HepG2 (cell line): Measurements from ENCODE around the gene IRF1. TPM values are rescaled to one million over a fixed set of nuclear protein-coding genes. Genes with fewer than 3 reads are reported as not detected.

Experiments used
- ATAC-seq: fragments of 200-7000 bp; cut with Tn5 transposase; 3 replicates; pipeline ENCODE4 v1.9.1; 2020; ENCODE audit warnings: mild to moderate bottlenecking, moderate library complexity
- BruUV-seq: library from RNA; stranded (reverse); fragments of 400-500 nt; replicated peaks from 2 replicates; lab custom pipeline; 2021; lab: Mats Ljungman, UMichigan
- CTCF ChIA-PET: fragments of 300-600 bp; formaldehyde crosslinking; extraction: SDS; loops from one replicate; lab custom pipeline; 2021; ENCODE audit warnings: low total read pairs, inconsistent platforms, low intra/inter-chr PET ratio; lab: Yijun Ruan, JAX
- POLR2A ChIA-PET: fragments of 350-600 bp; sonication (Branson Sonifier 250); formaldehyde crosslinking; loops from one replicate; lab custom pipeline; 2020; ENCODE audit warnings: antibody characterized with exemption, inconsistent platforms; lab: Yijun Ruan, JAX
- DNase-seq: peaks from one replicate; pipeline ENCODE4 v3.0.0-alpha.2; 2015; ENCODE audit warnings: low spot score
- FAIRE-seq: peaks from 3 replicates; lab custom pipeline; 2011; peaks lifted over from hg19 to GRCh38; lab: Jason Lieb, UNC
- H2AFZ ChIP-seq: one replicate; pipeline ENCODE4 v1.6.1; 2011; ENCODE audit warnings: low read length, inconsistent platforms
- H3K27ac ChIP-seq: fragments of 300-600 bp; 3 replicates; pipeline ENCODE4 v1.8.0; 2011; ENCODE audit warnings: mixed run types, mild to moderate bottlenecking, mixed read lengths, low read length, inconsistent platforms; ENCODE audit not compliant: insufficient read depth; ENCODE audit errors: extremely low read length
- H3K27me3 ChIP-seq, 2 experiments: fragments of 200-600 bp in 1 of 2; 2 replicates in 1 of 2; 3 replicates in 1 of 2; pipeline versions ENCODE4 v1.6.0 to v1.8.0; 2011; ENCODE audit warnings: low read length in 2 of 2, mild to moderate bottlenecking in 2 of 2, moderate library complexity in 2 of 2, inconsistent platforms in 1 of 2; ENCODE audit not compliant: insufficient read depth in 2 of 2, control insufficient read depth in 1 of 2
- H3K36me3 ChIP-seq, 2 experiments: fragments of 200-600 bp in 1 of 2; replicated peaks in 1 of 2; 2 replicates in 1 of 2; 3 replicates in 1 of 2; pipeline versions ENCODE4 v1.5.1 to v1.8.0; 2011; ENCODE audit warnings: low read length in 2 of 2, inconsistent platforms in 1 of 2; ENCODE audit not compliant: insufficient read depth in 2 of 2, control insufficient read depth in 1 of 2
- H3K4me1 ChIP-seq: 2 replicates; pipeline ENCODE4 v1.5.1; 2012; ENCODE audit warnings: low read length, inconsistent platforms; ENCODE audit not compliant: insufficient read depth
- H3K4me2 ChIP-seq: 2 replicates; pipeline ENCODE4 v1.6.0; 2011; ENCODE audit warnings: low read depth, low read length, inconsistent platforms
- H3K4me3 ChIP-seq, 3 experiments: fragments of 200-600 bp in 1 of 3; sonication (generic), shearing (Covaris generic) in 1 of 3; replicated peaks in 1 of 3; 2 replicates each; pipeline ENCODE4 v1.5.1; 2011 to 2016; ENCODE audit warnings: low read length in 3 of 3, inconsistent platforms in 2 of 3, low read depth in 2 of 3, mild to moderate bottlenecking in 2 of 3, control low read depth in 1 of 3, mixed read lengths in 1 of 3; ENCODE audit not compliant: insufficient read depth in 1 of 3
- H3K79me2 ChIP-seq: one replicate; pipeline ENCODE4 v1.6.1; 2011; ENCODE audit warnings: low read length, inconsistent platforms; ENCODE audit not compliant: insufficient read depth
- H3K9ac ChIP-seq: 2 replicates; pipeline ENCODE4 v1.6.0; 2011; ENCODE audit warnings: mild to moderate bottlenecking, low read depth, low read length, inconsistent platforms; ENCODE audit not compliant: insufficient read depth
- H3K9me3 ChIP-seq: 2 replicates; pipeline ENCODE4 v1.5.1; 2012; ENCODE audit warnings: mild to moderate bottlenecking, low read length
- H4K20me1 ChIP-seq: 2 replicates; pipeline ENCODE4 v1.6.0; 2011; ENCODE audit warnings: inconsistent platforms, mild to moderate bottlenecking, low read length, moderate library complexity; ENCODE audit not compliant: insufficient read depth
- CREM ChIP-seq, 2 experiments: sonication (generic) in 1 of 2; formaldehyde crosslinking in 1 of 2; IDR thresholded peaks; 2 replicates each; pipeline versions ENCODE4 v1.4.0 to v1.6.1; 2016 to 2020; ENCODE audit warnings: antibody characterized with exemption in 1 of 2, mild to moderate bottlenecking in 1 of 2, missing genetic modification reagents in 1 of 2
- TBL1XR1 ChIP-seq: fragments of 150-350 bp; IDR thresholded peaks from 2 replicates; pipeline ENCODE4 v1.6.1; 2014; ENCODE audit warnings: borderline replicate concordance, low read length; ENCODE audit not compliant: partially characterized antibody
- ZFYVE20 ChIP-seq: sonication (generic); formaldehyde crosslinking; IDR thresholded peaks from 2 replicates; pipeline ENCODE4 v1.8.0; 2023; ENCODE audit warnings: low read depth, mild to moderate bottlenecking, moderate library complexity, missing genetic modification reagents, borderline replicate concordance
- ZNF761 ChIP-seq: sonication (generic); formaldehyde crosslinking; conservative IDR thresholded peaks from 2 replicates; pipeline ENCODE4 v1.4.0; 2020; ENCODE audit warnings: mild to moderate bottlenecking, missing genetic modification reagents
- ZNF766 ChIP-seq: sonication (generic); formaldehyde crosslinking; IDR thresholded peaks from 2 replicates; pipeline ENCODE4 v1.5.0; 2020; ENCODE audit warnings: missing genetic modification reagents, borderline replicate concordance
- WGBS: methylation state at CpG from one replicate; pipeline ENCODE4 v1.1.6; 2017; ENCODE audit warnings: low lambda C conversion rate; 5-methylcytosine and 5-hydroxymethylcytosine counted together
- in situ Hi-C: cut with HindIII; loops from 2 replicates; pipeline ENCODE4 v1.10.0; 2017; ENCODE audit warnings: low pct_unique_long_range_greater_than_20kb; ENCODE audit not compliant: extremely low pct_ligation_motif_present
- intact Hi-C: fragments of 100-400 bp; cut with micrococcal nuclease; formaldehyde crosslinking; loops from one replicate; pipeline ENCODE4 v1.10.0; 2022; ENCODE audit not compliant: unreplicated experiment
- polyA plus RNA-seq, 8 experiments: library from polyadenylated mRNA; depleted of rRNA in 3 of 8; stranded (reverse) in 7 of 8; unstranded in 1 of 8; fragments of >200 nt; fragmentation: Illumina TruSeq in 4 of 8; extraction: Trizol in 4 of 8; gene quantifications; 2 replicates each; pipeline versions ENCODE4 v1.2.1 to v1.2.3, GENCODE V29; 2011 to 2016; ENCODE audit warnings: low read depth in 4 of 8, missing spikeins in 1 of 8, mixed read lengths in 1 of 8; ENCODE audit not compliant: insufficient read depth in 1 of 8
- total RNA-seq, 5 experiments: library from RNA; depleted of rRNA; stranded (reverse); fragments of >200 nt; fragmentation: Illumina TruSeq; extraction: Trizol; gene quantifications; 2 replicates each; pipeline ENCODE4 v1.2.3, GENCODE V29; 2016; ENCODE audit warnings: low read depth in 1 of 5
- TF ChIP-seq, protein P1 (sequence below): sonication (generic); formaldehyde crosslinking; IDR thresholded peaks from 2 replicates; pipeline ENCODE4 v1.4.0; 2020; ENCODE audit warnings: missing genetic modification reagents
- TF ChIP-seq, protein P2 (sequence below): IDR thresholded peaks from 2 replicates; pipeline ENCODE4 v1.6.1; 2016; ENCODE audit warnings: missing genetic modification reagents, missing compliant biosample characterization
- TF ChIP-seq, protein P3 (sequence below): sonication (generic); formaldehyde crosslinking; IDR thresholded peaks from 2 replicates; pipeline ENCODE4 v1.4.0; 2020; ENCODE audit warnings: missing genetic modification reagents

The IRF1 gene
- total and polyA plus RNA-seq, 2 of the 13 experiments (the other 11 are each of a cell fraction or from before 2014, with no cell fraction given) = 4.1 to 8.8 TPM

DNA sequence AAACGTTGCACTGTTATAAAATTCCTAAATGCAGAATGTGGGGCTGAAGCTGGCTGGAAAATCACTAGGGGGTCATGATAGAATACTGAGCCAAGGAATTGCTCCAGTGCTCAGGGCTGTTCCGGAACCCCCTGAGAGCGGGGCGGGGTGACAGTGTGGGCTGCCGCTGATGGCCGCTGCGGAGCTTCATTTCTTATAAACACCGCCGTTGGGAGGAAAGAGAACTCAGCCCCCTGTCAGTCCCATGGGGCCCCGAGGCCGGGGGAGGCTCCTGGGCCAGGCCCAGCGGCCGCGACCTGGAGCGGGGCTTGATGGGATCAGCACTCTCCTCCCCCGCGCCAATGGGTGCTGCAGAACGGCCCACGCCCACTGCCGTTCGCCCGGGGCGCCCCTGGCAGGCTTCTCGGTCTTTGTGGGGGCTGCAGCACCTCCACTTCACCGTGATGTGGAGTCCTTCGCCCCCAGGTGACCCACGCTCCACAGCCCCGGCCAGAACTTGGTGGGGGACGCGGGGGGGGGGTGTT lies 5.2 kb upstream of the IRF1 start:
- H3K4me3 ChIP-seq = peak overlapping the region; percentile 73 to 91 (median 88)
- ChIA-PET POLR2A (interaction anchor here (0.6 to 6.9 kb wide), 28 partner anchors 9 to 556 kb away, joined by 3 to 86 read pairs (median 6); partner anchors contain the start of genes GDF9, HSPA4, RAD50 and SLC22A4), CTCF (no interaction called here)
- H4K20me1 ChIP-seq = no peaks in the 10 kb centered on the region
- H3K27ac ChIP-seq = peak overlapping the region; percentile 81
- intact Hi-C loops (loop anchor here (2.0 to 5.0 kb wide), 2 partner anchors 19 to 33 kb away; no protein-coding TSS in a partner anchor), in situ Hi-C loops (loop anchor here (10.0 kb wide), 3 partner anchors 71 to 201 kb away; partner anchors contain the start of gene SLC22A4)
- no peaks in the 10 kb centered on the region for H3K9me3 ChIP-seq
- peak overlapping the region; percentile 95 for H3K4me2 ChIP-seq
- peak; percentile 81 for ATAC-seq
- TSS peak; percentile 77 for BruUV-seq
- peak; percentile 61 for FAIRE-seq
- peak overlapping the region; percentile 73 for H3K9ac ChIP-seq
- H3K36me3 ChIP-seq = no peaks in the 10 kb centered on the region
- H3K4me1 ChIP-seq = peaks cover 62% of the 10 kb centered on the region
- no peaks in the 10 kb centered on the region for H3K79me2 ChIP-seq
- WGBS = 0% methylated on average over 9 of the region's 30 CpGs
- peak; percentile 85 for DNase-seq
- H2AFZ ChIP-seq = peak overlapping the region; percentile 37
- H3K27me3 ChIP-seq = no peaks in the 10 kb centered on the region
- TF ChIP-seq, protein P1, sequence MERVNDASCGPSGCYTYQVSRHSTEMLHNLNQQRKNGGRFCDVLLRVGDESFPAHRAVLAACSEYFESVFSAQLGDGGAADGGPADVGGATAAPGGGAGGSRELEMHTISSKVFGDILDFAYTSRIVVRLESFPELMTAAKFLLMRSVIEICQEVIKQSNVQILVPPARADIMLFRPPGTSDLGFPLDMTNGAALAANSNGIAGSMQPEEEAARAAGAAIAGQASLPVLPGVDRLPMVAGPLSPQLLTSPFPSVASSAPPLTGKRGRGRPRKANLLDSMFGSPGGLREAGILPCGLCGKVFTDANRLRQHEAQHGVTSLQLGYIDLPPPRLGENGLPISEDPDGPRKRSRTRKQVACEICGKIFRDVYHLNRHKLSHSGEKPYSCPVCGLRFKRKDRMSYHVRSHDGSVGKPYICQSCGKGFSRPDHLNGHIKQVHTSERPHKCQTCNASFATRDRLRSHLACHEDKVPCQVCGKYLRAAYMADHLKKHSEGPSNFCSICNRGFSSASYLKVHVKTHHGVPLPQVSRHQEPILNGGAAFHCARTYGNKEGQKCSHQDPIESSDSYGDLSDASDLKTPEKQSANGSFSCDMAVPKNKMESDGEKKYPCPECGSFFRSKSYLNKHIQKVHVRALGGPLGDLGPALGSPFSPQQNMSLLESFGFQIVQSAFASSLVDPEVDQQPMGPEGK (CRISPR knock-in tag) = peak; percentile 94; the same call in 1 of the 2 replicates
- TF ChIP-seq, protein P2, sequence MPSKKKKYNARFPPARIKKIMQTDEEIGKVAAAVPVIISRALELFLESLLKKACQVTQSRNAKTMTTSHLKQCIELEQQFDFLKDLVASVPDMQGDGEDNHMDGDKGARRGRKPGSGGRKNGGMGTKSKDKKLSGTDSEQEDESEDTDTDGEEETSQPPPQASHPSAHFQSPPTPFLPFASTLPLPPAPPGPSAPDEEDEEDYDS (CRISPR knock-in tag) = 0 out of 2 replicates have a peak, but pooled peaks have one; percentile 32
- TF ChIP-seq, protein P3, sequence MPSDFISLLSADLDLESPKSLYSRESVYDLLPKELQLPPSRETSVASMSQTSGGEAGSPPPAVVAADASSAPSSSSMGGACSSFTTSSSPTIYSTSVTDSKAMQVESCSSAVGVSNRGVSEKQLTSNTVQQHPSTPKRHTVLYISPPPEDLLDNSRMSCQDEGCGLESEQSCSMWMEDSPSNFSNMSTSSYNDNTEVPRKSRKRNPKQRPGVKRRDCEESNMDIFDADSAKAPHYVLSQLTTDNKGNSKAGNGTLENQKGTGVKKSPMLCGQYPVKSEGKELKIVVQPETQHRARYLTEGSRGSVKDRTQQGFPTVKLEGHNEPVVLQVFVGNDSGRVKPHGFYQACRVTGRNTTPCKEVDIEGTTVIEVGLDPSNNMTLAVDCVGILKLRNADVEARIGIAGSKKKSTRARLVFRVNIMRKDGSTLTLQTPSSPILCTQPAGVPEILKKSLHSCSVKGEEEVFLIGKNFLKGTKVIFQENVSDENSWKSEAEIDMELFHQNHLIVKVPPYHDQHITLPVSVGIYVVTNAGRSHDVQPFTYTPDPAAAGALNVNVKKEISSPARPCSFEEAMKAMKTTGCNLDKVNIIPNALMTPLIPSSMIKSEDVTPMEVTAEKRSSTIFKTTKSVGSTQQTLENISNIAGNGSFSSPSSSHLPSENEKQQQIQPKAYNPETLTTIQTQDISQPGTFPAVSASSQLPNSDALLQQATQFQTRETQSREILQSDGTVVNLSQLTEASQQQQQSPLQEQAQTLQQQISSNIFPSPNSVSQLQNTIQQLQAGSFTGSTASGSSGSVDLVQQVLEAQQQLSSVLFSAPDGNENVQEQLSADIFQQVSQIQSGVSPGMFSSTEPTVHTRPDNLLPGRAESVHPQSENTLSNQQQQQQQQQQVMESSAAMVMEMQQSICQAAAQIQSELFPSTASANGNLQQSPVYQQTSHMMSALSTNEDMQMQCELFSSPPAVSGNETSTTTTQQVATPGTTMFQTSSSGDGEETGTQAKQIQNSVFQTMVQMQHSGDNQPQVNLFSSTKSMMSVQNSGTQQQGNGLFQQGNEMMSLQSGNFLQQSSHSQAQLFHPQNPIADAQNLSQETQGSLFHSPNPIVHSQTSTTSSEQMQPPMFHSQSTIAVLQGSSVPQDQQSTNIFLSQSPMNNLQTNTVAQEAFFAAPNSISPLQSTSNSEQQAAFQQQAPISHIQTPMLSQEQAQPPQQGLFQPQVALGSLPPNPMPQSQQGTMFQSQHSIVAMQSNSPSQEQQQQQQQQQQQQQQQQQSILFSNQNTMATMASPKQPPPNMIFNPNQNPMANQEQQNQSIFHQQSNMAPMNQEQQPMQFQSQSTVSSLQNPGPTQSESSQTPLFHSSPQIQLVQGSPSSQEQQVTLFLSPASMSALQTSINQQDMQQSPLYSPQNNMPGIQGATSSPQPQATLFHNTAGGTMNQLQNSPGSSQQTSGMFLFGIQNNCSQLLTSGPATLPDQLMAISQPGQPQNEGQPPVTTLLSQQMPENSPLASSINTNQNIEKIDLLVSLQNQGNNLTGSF (CRISPR knock-in tag) = no peak
- TF ChIP-seq CREM (IDR thresholded peaks at IDR 0.05) (peak; percentile 30; the same call in 1 of the 2 replicates), CREM (CRISPR knock-in tag; IDR thresholded peaks at IDR 0.05) (no peak), ZNF766 (no peak), ZFYVE20 (no peak), TBL1XR1 (no peak), ZNF761 (CRISPR knock-in tag) (no peak)
